T-helper 2 cell treated with Interferon-gamma antibody and Interleukin-4, amounts not matched to agents 100 ng/mL and 5 ng/mL, for 36 hours (primary cell): ENCODE results near the gene PCK2. TPM values are rescaled to one million over a fixed set of nuclear protein-coding genes. Genes with fewer than 3 reads are reported as not detected.

Experiments used
- intact Hi-C: fragments of 100-400 bp; cut with micrococcal nuclease; formaldehyde crosslinking; loops from one replicate; pipeline ENCODE4 v1.15.1; 2023
- total RNA-seq: library from RNA; stranded (reverse); gene quantifications from 2 replicates; pipeline ENCODE4 v1.2.3, GENCODE V29; 2022

The PCK2 gene
- total RNA-seq, 1 donor from 2014 or later = 55.4 TPM

- intact Hi-C loops = no loop called here
These were observed 32.9 kb upstream of the PCK2 start for GRCh38 chr14:24060984-24061913.

- intact Hi-C loops = no loop called here
These were observed 31.7 kb upstream of the PCK2 start for GRCh38 chr14:24062216-24062980.

- intact Hi-C loops = no loop called here
These were observed 30.8 kb upstream of the PCK2 start for GRCh38 chr14:24063263-24063836.

- intact Hi-C loops = no loop called here
These were observed 29.9 kb upstream of the PCK2 start for GRCh38 chr14:24064091-24064795.

- intact Hi-C loops = no loop called here
These were observed 29.3 kb upstream of the PCK2 start for GRCh38 chr14:24064856-24065255.

- intact Hi-C loops = no loop called here
These were observed 28.7 kb upstream of the PCK2 start for GRCh38 chr14:24065408-24065807.

- intact Hi-C loops = no loop called here
These were observed 27.5 kb upstream of the PCK2 start for GRCh38 chr14:24066496-24067132.

GRCh38 chr14:24067133-24068082 is 26.7 kb upstream of the PCK2 start:
- intact Hi-C loops = no loop called here

- intact Hi-C loops = no loop called here
These were observed 25.2 kb upstream of the PCK2 start for GRCh38 chr14:24068711-24069410.

GRCh38 chr14:24069411-24069735 is 24.7 kb upstream of the PCK2 start:
- intact Hi-C loops = no loop called here

GRCh38 chr14:24070285-24071143 is 23.6 kb upstream of the PCK2 start:
- intact Hi-C loops = no loop called here

- intact Hi-C loops = no loop called here
These were observed 22.9 kb upstream of the PCK2 start, which contains the start of gene CPNE6 for GRCh38 chr14:24071144-24071697. Gene CPNE6, plus strand, starts transcription at chr14:24071562. Its CDS starts 1,375 bp downstream, at chr14:24072937.

GRCh38 chr14:24071836-24072430 is 22.2 kb upstream of the PCK2 start:
- intact Hi-C loops = no loop called here

- intact Hi-C loops = no loop called here
These were observed 21.7 kb upstream of the PCK2 start for GRCh38 chr14:24072436-24072835.

GRCh38 chr14:24072881-24073877 is 20.9 kb upstream of the PCK2 start:
- intact Hi-C loops = no loop called here
